HL-60/S4 treated with retinoic acid at 250 ng/mL for 4 days and 3 days (cell line): Measurements from ENCODE around the gene KRT14.
"Not testable (repeated sequence)": the region's sequence is repeated elsewhere in the genome, so short reads cannot be mapped to it uniquely, and the experiment has no call there.

ENCODE experiments used
- in situ Hi-C: fragments of 300-500 bp; cut with MboI; formaldehyde crosslinking; loops from 2 replicates; pipeline ENCODE4 v1.7.0; 2022; ENCODE audit warnings: low sequenced_read_pairs

KRT14 gene

GRCh38 chr17:41586863-41587495 lies at the start of gene KRT14:
Gene KRT14 (minus strand): TSS chr17:41586895. CDS start chr17:41586834, 61 bp downstream.
- in situ Hi-C loops = no loop called here

- in situ Hi-C loops = no loop called here
Observed at GRCh38 chr17:41635121-41636097, 48.7 kb upstream of the KRT14 start.

GRCh38 chr17:41634639-41635038 lies 47.9 kb upstream of the KRT14 start:
- in situ Hi-C loops = no loop called here

GRCh38 chr17:41633556-41634199 lies 47.0 kb upstream of the KRT14 start:
- in situ Hi-C loops = no loop called here

GRCh38 chr17:41632482-41633105 lies 45.9 kb upstream of the KRT14 start:
- in situ Hi-C loops = no loop called here

- in situ Hi-C loops = no loop called here
Observed at GRCh38 chr17:41631898-41632285, 45.2 kb upstream of the KRT14 start.

GRCh38 chr17:41631025-41631897 lies 44.6 kb upstream of the KRT14 start:
- in situ Hi-C loops = no loop called here

- in situ Hi-C loops = no loop called here
Observed at GRCh38 chr17:41629826-41630670, 43.4 kb upstream of the KRT14 start.

- in situ Hi-C loops = no loop called here
Observed at GRCh38 chr17:41629316-41629715, 42.6 kb upstream of the KRT14 start.

- in situ Hi-C loops = not testable (repeated sequence)
Observed at GRCh38 chr17:41628621-41629255, 42.0 kb upstream of the KRT14 start.

- in situ Hi-C loops = not testable (repeated sequence)
Observed at GRCh38 chr17:41628073-41628370, 41.3 kb upstream of the KRT14 start.

GRCh38 chr17:41627316-41628072 lies 40.8 kb upstream of the KRT14 start:
- in situ Hi-C loops = no loop called here

GRCh38 chr17:41626914-41627295 lies 40.2 kb upstream of the KRT14 start:
- in situ Hi-C loops = not testable (repeated sequence)

- in situ Hi-C loops = not testable (repeated sequence)
Observed at GRCh38 chr17:41626028-41626913, 39.6 kb upstream of the KRT14 start.

- in situ Hi-C loops = no loop called here
Observed at GRCh38 chr17:41625602-41626001, 38.9 kb upstream of the KRT14 start.

- in situ Hi-C loops = no loop called here
Observed at GRCh38 chr17:41624208-41625101, 37.8 kb upstream of the KRT14 start, which contains the start of gene KRT17. Gene KRT17 (minus strand): TSS chr17:41624575. CDS start chr17:41624509, 66 bp downstream.
